CD8-positive, alpha-beta memory T cell (primary cell): Measurements from ENCODE around the gene DYNLT1. TPM values are rescaled to one million over a fixed set of nuclear protein-coding genes. Genes with fewer than 3 reads are reported as not detected.
A peak's percentile ranks its signal among the peaks of the same experiment; 100 is the strongest.

ENCODE experiments used
- CTCF ChIA-PET: fragments of 350-600 bp; sonication (Branson Sonifier 250); formaldehyde crosslinking; loops from one replicate; lab custom pipeline; 2021; ENCODE audit warnings: antibody characterized with exemption; lab: Charles Lee
- POLR2A ChIA-PET: fragments of 350-600 bp; sonication (Branson Sonifier 250); formaldehyde crosslinking; loops from one replicate; lab custom pipeline; 2021; ENCODE audit warnings: antibody characterized with exemption; lab: Charles Lee
- DNase-seq, 5 donors: peaks; one replicate each; pipeline versions ENCODE4 v3.0.0 to v3.0.0-alpha.2; 2020 to 2022; ENCODE audit warnings: mixed read lengths in 1 of 5
- H3K27ac ChIP-seq: one replicate; pipeline ENCODE4 v1.7.0; 2013; ENCODE audit warnings: low read depth, mild to moderate bottlenecking, low read length, moderate library complexity
- H3K27me3 ChIP-seq: 2 replicates; pipeline ENCODE4 v1.7.0; 2013; ENCODE audit warnings: low read length, mild to moderate bottlenecking; ENCODE audit not compliant: insufficient read depth, poor library complexity, severe bottlenecking
- H3K36me3 ChIP-seq: 2 replicates; pipeline ENCODE4 v1.7.0; 2013; ENCODE audit warnings: mild to moderate bottlenecking, low read length, moderate library complexity; ENCODE audit not compliant: insufficient read depth
- H3K4me1 ChIP-seq: 2 replicates; pipeline ENCODE4 v1.7.0; 2013; ENCODE audit warnings: mild to moderate bottlenecking, low read length, moderate library complexity; ENCODE audit not compliant: insufficient read depth
- H3K4me3 ChIP-seq: 2 replicates; pipeline ENCODE4 v1.7.0; 2013; ENCODE audit warnings: mild to moderate bottlenecking, low read length
- H3K9me3 ChIP-seq: 2 replicates; pipeline ENCODE4 v1.7.0; 2013; ENCODE audit warnings: mild to moderate bottlenecking, low read length
- H3K27ac Mint-ChIP-seq, 8 donors: one replicate each; pipeline ENCODE4 v1.8.0; 2020 to 2021; ENCODE audit warnings: mixed read lengths in 8 of 8, mild to moderate bottlenecking in 6 of 8, inconsistent platforms in 3 of 8, moderate library complexity in 3 of 8
- H3K27me3 Mint-ChIP-seq, 2 donors: one replicate each; pipeline ENCODE4 v1.8.0; 2020 to 2021; ENCODE audit warnings: mixed read lengths in 2 of 2, mild to moderate bottlenecking in 1 of 2, moderate library complexity in 1 of 2
- H3K36me3 Mint-ChIP-seq, 3 donors: one replicate each; pipeline ENCODE4 v1.8.0; 2020 to 2021; ENCODE audit warnings: mixed read lengths in 3 of 3, inconsistent platforms in 1 of 3, mild to moderate bottlenecking in 1 of 3
- H3K4me1 Mint-ChIP-seq, 3 donors: one replicate each; pipeline ENCODE4 v1.8.0; 2020 to 2021; ENCODE audit warnings: mixed read lengths in 3 of 3, inconsistent platforms in 1 of 3, mild to moderate bottlenecking in 1 of 3
- H3K4me3 Mint-ChIP-seq, 7 donors: one replicate each; pipeline ENCODE4 v1.8.0; 2020 to 2021; ENCODE audit warnings: mixed read lengths in 7 of 7, mild to moderate bottlenecking in 6 of 7, moderate library complexity in 4 of 7, inconsistent platforms in 2 of 7
- H3K9me3 Mint-ChIP-seq, 5 donors: one replicate each; pipeline ENCODE4 v1.8.0; 2020 to 2022; ENCODE audit warnings: mixed read lengths in 5 of 5, mild to moderate bottlenecking in 3 of 5, moderate library complexity in 2 of 5, inconsistent platforms in 1 of 5
- polyA plus RNA-seq: library from polyadenylated mRNA; unstranded; fragments of 300-500 nt; fragmentation: Illumina TruSeq; gene quantifications from one replicate; pipeline ENCODE4 v1.2.3, GENCODE V29; 2021
- total RNA-seq, 2 experiments: library from RNA; stranded (reverse); gene quantifications; one replicate each; pipeline ENCODE4 v1.2.3, GENCODE V29; 2021

The DYNLT1 gene
- total and polyA plus RNA-seq, 3 experiments from 2014 or later = 83.2 to 103 (median 94.8) TPM

- no peak overlapping the region for H3K27ac ChIP-seq
- H3K4me1 ChIP-seq = no peaks in the 10 kb centered on the region
- ChIA-PET POLR2A (no interaction called here), CTCF (no interaction called here)
- DNase-seq = no peak
- H3K4me3 Mint-ChIP-seq = no peak overlapping the region
- peaks cover 20 to 38% (median 23%) of the 10 kb centered on the region in 3 donors for H3K4me1 Mint-ChIP-seq
- peaks cover 0 to 1% (median 0%) of the 10 kb centered on the region in 5 donors for H3K9me3 Mint-ChIP-seq
- H3K27ac Mint-ChIP-seq = peak overlapping the region; percentile 13 to 93 (median 86)
- H3K4me3 ChIP-seq = no peak overlapping the region
- no peaks in the 10 kb centered on the region for H3K27me3 ChIP-seq
- H3K36me3 Mint-ChIP-seq = peaks cover 24 to 94% (median 26%) of the 10 kb centered on the region in 3 donors
- no peaks in the 10 kb centered on the region for H3K9me3 ChIP-seq
- peaks cover 37% of the 10 kb centered on the region for H3K36me3 ChIP-seq
- H3K27me3 Mint-ChIP-seq = no peaks in the 10 kb centered on the region
Measured at GRCh38 chr6:158626360-158627167, 18.0 kb downstream of the DYNLT1 start.

- H3K27me3 ChIP-seq = no peaks in the 10 kb centered on the region
- H3K4me1 ChIP-seq = no peaks in the 10 kb centered on the region
- peaks cover 0 to 1% (median 0%) of the 10 kb centered on the region in 5 donors for H3K9me3 Mint-ChIP-seq
- H3K4me3 ChIP-seq = no peak overlapping the region
- POLR2A ChIA-PET = no interaction called here
- no peak for DNase-seq
- H3K27me3 Mint-ChIP-seq = no peaks in the 10 kb centered on the region
- peaks cover 42% of the 10 kb centered on the region for H3K36me3 ChIP-seq
- CTCF ChIA-PET = no interaction called here
- H3K27ac ChIP-seq = no peak overlapping the region
- H3K36me3 Mint-ChIP-seq = peaks cover 21 to 94% (median 21%) of the 10 kb centered on the region in 3 donors
- peak overlapping the region in 7 of 8 donors; percentile 63 to 86 (median 85) for H3K27ac Mint-ChIP-seq
- H3K4me3 Mint-ChIP-seq = no peak overlapping the region
- H3K4me1 Mint-ChIP-seq = peaks cover 15 to 31% (median 17%) of the 10 kb centered on the region in 3 donors
- no peaks in the 10 kb centered on the region for H3K9me3 ChIP-seq
Measured at GRCh38 chr6:158625881-158626305, 18.6 kb downstream of the DYNLT1 start.

- no peak overlapping the region for H3K4me3 Mint-ChIP-seq
- Histone ChIP-seq H3K9me3 (no peaks in the 10 kb centered on the region), H3K4me1 (no peaks in the 10 kb centered on the region), H3K36me3 (peaks cover 44% of the 10 kb centered on the region), H3K4me3 (no peak overlapping the region), H3K27ac (no peak overlapping the region), H3K27me3 (no peaks in the 10 kb centered on the region)
- CTCF ChIA-PET = no interaction called here
- peak overlapping the region in 7 of 8 donors; percentile 25 to 86 (median 77) for H3K27ac Mint-ChIP-seq
- H3K27me3 Mint-ChIP-seq = no peaks in the 10 kb centered on the region
- DNase-seq = no peak
- peaks cover 17 to 26% (median 20%) of the 10 kb centered on the region in 3 donors for H3K4me1 Mint-ChIP-seq
- POLR2A ChIA-PET = no interaction called here
- peaks cover 20 to 95% (median 23%) of the 10 kb centered on the region in 3 donors for H3K36me3 Mint-ChIP-seq
- H3K9me3 Mint-ChIP-seq = peaks cover 0 to 1% (median 0%) of the 10 kb centered on the region in 5 donors
Measured at GRCh38 chr6:158624684-158625682, 19.6 kb downstream of the DYNLT1 start.

- H3K36me3 Mint-ChIP-seq = peaks cover 18 to 97% (median 19%) of the 10 kb centered on the region in 3 donors
- H3K4me1 ChIP-seq = no peaks in the 10 kb centered on the region
- ChIA-PET CTCF (interaction anchor here (0.9 to 1.2 kb wide), 2 partner anchors 17 to 81 kb away, joined by 3 read pairs; no protein-coding TSS in a partner anchor), POLR2A (interaction anchor here (0.6 kb wide), 1 partner anchor 31 kb away, joined by 3 read pairs; no protein-coding TSS in a partner anchor)
- H3K9me3 ChIP-seq = no peaks in the 10 kb centered on the region
- no peak overlapping the region for H3K4me3 ChIP-seq
- H3K27ac Mint-ChIP-seq = peak overlapping the region in 6 of 8 donors; percentile 67 to 88 (median 78)
- H3K4me1 Mint-ChIP-seq = peaks cover 17 to 28% (median 24%) of the 10 kb centered on the region in 3 donors
- DNase-seq = no peak
- peaks cover 45% of the 10 kb centered on the region for H3K36me3 ChIP-seq
- no peak overlapping the region for H3K27ac ChIP-seq
- no peaks in the 10 kb centered on the region for H3K27me3 ChIP-seq
- H3K27me3 Mint-ChIP-seq = no peaks in the 10 kb centered on the region
- no peak overlapping the region for H3K4me3 Mint-ChIP-seq
- peaks cover 0 to 1% (median 0%) of the 10 kb centered on the region in 5 donors for H3K9me3 Mint-ChIP-seq
Measured at GRCh38 chr6:158622545-158623190, 21.9 kb downstream of the DYNLT1 start.

- peaks cover 38% of the 10 kb centered on the region for H3K36me3 ChIP-seq
- Mint-ChIP-seq H3K27ac (peak overlapping the region in 6 of 8 donors; percentile 43 to 78 (median 66)), H3K4me1 (peaks cover 20 to 30% (median 25%) of the 10 kb centered on the region in 3 donors), H3K27me3 (no peaks in the 10 kb centered on the region), H3K9me3 (no peaks in the 10 kb centered on the region), H3K36me3 (peaks cover 14 to 97% (median 19%) of the 10 kb centered on the region in 3 donors), H3K4me3 (no peak overlapping the region)
- no peaks in the 10 kb centered on the region for H3K27me3 ChIP-seq
- no peaks in the 10 kb centered on the region for H3K9me3 ChIP-seq
- no peak overlapping the region for H3K4me3 ChIP-seq
- H3K4me1 ChIP-seq = no peaks in the 10 kb centered on the region
- CTCF ChIA-PET = interaction anchor here (1.2 to 1.6 kb wide), 4 partner anchors 9 to 69 kb away, joined by 3 to 5 read pairs (median 4); no protein-coding TSS in a partner anchor
- no peak for DNase-seq
- POLR2A ChIA-PET = no interaction called here
- H3K27ac ChIP-seq = no peak overlapping the region
Measured at GRCh38 chr6:158621694-158622544, 22.6 kb downstream of the DYNLT1 start.

- H3K36me3 ChIP-seq = peaks cover 30% of the 10 kb centered on the region
- Mint-ChIP-seq H3K4me3 (no peak overlapping the region), H3K36me3 (peaks cover 9 to 97% (median 19%) of the 10 kb centered on the region in 3 donors), H3K27ac (peak overlapping the region in 5 of 8 donors; percentile 26 to 88 (median 60)), H3K27me3 (no peaks in the 10 kb centered on the region), H3K9me3 (no peaks in the 10 kb centered on the region), H3K4me1 (peaks cover 22 to 32% (median 25%) of the 10 kb centered on the region in 3 donors)
- CTCF ChIA-PET = interaction anchor here (0.8 to 1.6 kb wide), 4 partner anchors 10 to 72 kb away, joined by 3 to 5 read pairs (median 4); no protein-coding TSS in a partner anchor
- POLR2A ChIA-PET = no interaction called here
- no peaks in the 10 kb centered on the region for H3K4me1 ChIP-seq
- no peak overlapping the region for H3K27ac ChIP-seq
- H3K27me3 ChIP-seq = no peaks in the 10 kb centered on the region
- H3K4me3 ChIP-seq = no peak overlapping the region
- no peak for DNase-seq
- H3K9me3 ChIP-seq = no peaks in the 10 kb centered on the region
Measured at GRCh38 chr6:158620963-158621693, 23.4 kb downstream of the DYNLT1 start.
